HepG2 (cell line): Measurements from ENCODE around the gene CHST14. TPM values are rescaled to one million over a fixed set of nuclear protein-coding genes. Genes with fewer than 3 reads are reported as not detected.

Experiments used
- ATAC-seq: fragments of 200-7000 bp; cut with Tn5 transposase; 3 replicates; pipeline ENCODE4 v1.9.1; 2020; ENCODE audit warnings: mild to moderate bottlenecking, moderate library complexity
- BruUV-seq: library from RNA; stranded (reverse); fragments of 400-500 nt; replicated peaks from 2 replicates; lab custom pipeline; 2021; lab: Mats Ljungman, UMichigan
- CTCF ChIA-PET: fragments of 300-600 bp; formaldehyde crosslinking; extraction: SDS; loops from one replicate; lab custom pipeline; 2021; ENCODE audit warnings: low total read pairs, inconsistent platforms, low intra/inter-chr PET ratio; lab: Yijun Ruan, JAX
- POLR2A ChIA-PET: fragments of 350-600 bp; sonication (Branson Sonifier 250); formaldehyde crosslinking; loops from one replicate; lab custom pipeline; 2020; ENCODE audit warnings: antibody characterized with exemption, inconsistent platforms; lab: Yijun Ruan, JAX
- DNase-seq: peaks from one replicate; pipeline ENCODE4 v3.0.0-alpha.2; 2015; ENCODE audit warnings: low spot score
- FAIRE-seq: peaks from 3 replicates; lab custom pipeline; 2011; peaks lifted over from hg19 to GRCh38; lab: Jason Lieb, UNC
- H2AFZ ChIP-seq: one replicate; pipeline ENCODE4 v1.6.1; 2011; ENCODE audit warnings: low read length, inconsistent platforms
- H3K27ac ChIP-seq: fragments of 300-600 bp; 3 replicates; pipeline ENCODE4 v1.8.0; 2011; ENCODE audit warnings: mixed run types, mild to moderate bottlenecking, mixed read lengths, low read length, inconsistent platforms; ENCODE audit not compliant: insufficient read depth; ENCODE audit errors: extremely low read length
- H3K27me3 ChIP-seq, 2 experiments: fragments of 200-600 bp in 1 of 2; 2 replicates in 1 of 2; 3 replicates in 1 of 2; pipeline versions ENCODE4 v1.6.0 to v1.8.0; 2011; ENCODE audit warnings: low read length in 2 of 2, mild to moderate bottlenecking in 2 of 2, moderate library complexity in 2 of 2, inconsistent platforms in 1 of 2; ENCODE audit not compliant: insufficient read depth in 2 of 2, control insufficient read depth in 1 of 2
- H3K36me3 ChIP-seq, 2 experiments: fragments of 200-600 bp in 1 of 2; replicated peaks in 1 of 2; 2 replicates in 1 of 2; 3 replicates in 1 of 2; pipeline versions ENCODE4 v1.5.1 to v1.8.0; 2011; ENCODE audit warnings: low read length in 2 of 2, inconsistent platforms in 1 of 2; ENCODE audit not compliant: insufficient read depth in 2 of 2, control insufficient read depth in 1 of 2
- H3K4me1 ChIP-seq: 2 replicates; pipeline ENCODE4 v1.5.1; 2012; ENCODE audit warnings: low read length, inconsistent platforms; ENCODE audit not compliant: insufficient read depth
- H3K4me2 ChIP-seq: 2 replicates; pipeline ENCODE4 v1.6.0; 2011; ENCODE audit warnings: low read depth, low read length, inconsistent platforms
- H3K4me3 ChIP-seq, 3 experiments: fragments of 200-600 bp in 1 of 3; sonication (generic), shearing (Covaris generic) in 1 of 3; replicated peaks in 1 of 3; 2 replicates each; pipeline ENCODE4 v1.5.1; 2011 to 2016; ENCODE audit warnings: low read length in 3 of 3, inconsistent platforms in 2 of 3, low read depth in 2 of 3, mild to moderate bottlenecking in 2 of 3, control low read depth in 1 of 3, mixed read lengths in 1 of 3; ENCODE audit not compliant: insufficient read depth in 1 of 3
- H3K79me2 ChIP-seq: one replicate; pipeline ENCODE4 v1.6.1; 2011; ENCODE audit warnings: low read length, inconsistent platforms; ENCODE audit not compliant: insufficient read depth
- H3K9ac ChIP-seq: 2 replicates; pipeline ENCODE4 v1.6.0; 2011; ENCODE audit warnings: mild to moderate bottlenecking, low read depth, low read length, inconsistent platforms; ENCODE audit not compliant: insufficient read depth
- H3K9me3 ChIP-seq: 2 replicates; pipeline ENCODE4 v1.5.1; 2012; ENCODE audit warnings: mild to moderate bottlenecking, low read length
- H4K20me1 ChIP-seq: 2 replicates; pipeline ENCODE4 v1.6.0; 2011; ENCODE audit warnings: inconsistent platforms, mild to moderate bottlenecking, low read length, moderate library complexity; ENCODE audit not compliant: insufficient read depth
- DMAP1 ChIP-seq: IDR thresholded peaks from 2 replicates; pipeline ENCODE4 v1.6.1; 2016
- DPF2 ChIP-seq: sonication (generic); formaldehyde crosslinking; IDR thresholded peaks from 2 replicates; pipeline ENCODE4 v1.4.0; 2020; ENCODE audit warnings: mild to moderate bottlenecking, low read depth, missing genetic modification reagents, borderline replicate concordance
- PCBP2 ChIP-seq: fragments of 200-400 bp; formaldehyde crosslinking; optimal IDR thresholded peaks from 2 replicates; pipeline ENCODE3; 2018; ENCODE audit warnings: low read length, low read depth; ENCODE audit not compliant: poor library complexity, severe bottlenecking
- PHF5A ChIP-seq: IDR thresholded peaks from one replicate; pipeline ENCODE4 v1.6.1; 2018; ENCODE audit warnings: low read depth, missing genetic modification reagents; ENCODE audit not compliant: unreplicated experiment
- REL ChIP-seq: sonication (generic); formaldehyde crosslinking; conservative IDR thresholded peaks from 2 replicates; pipeline ENCODE4 v1.8.0; 2022; ENCODE audit warnings: mild to moderate bottlenecking, missing genetic modification reagents, moderate library complexity
- SCMH1 ChIP-seq: sonication (generic); formaldehyde crosslinking; IDR thresholded peaks from 2 replicates; pipeline ENCODE4 v1.9.0; 2021; ENCODE audit warnings: missing genetic modification reagents, mild to moderate bottlenecking, borderline replicate concordance
- SP2 ChIP-seq: sonication (generic); formaldehyde crosslinking; IDR thresholded peaks from 2 replicates; pipeline ENCODE4 v1.5.1; 2020; ENCODE audit warnings: mild to moderate bottlenecking, missing genetic modification reagents
- WGBS: methylation state at CpG from one replicate; pipeline ENCODE4 v1.1.6; 2017; ENCODE audit warnings: low lambda C conversion rate; 5-methylcytosine and 5-hydroxymethylcytosine counted together
- in situ Hi-C: cut with HindIII; loops from 2 replicates; pipeline ENCODE4 v1.10.0; 2017; ENCODE audit warnings: low pct_unique_long_range_greater_than_20kb; ENCODE audit not compliant: extremely low pct_ligation_motif_present
- intact Hi-C: fragments of 100-400 bp; cut with micrococcal nuclease; formaldehyde crosslinking; loops from one replicate; pipeline ENCODE4 v1.10.0; 2022; ENCODE audit not compliant: unreplicated experiment
- polyA plus RNA-seq, 8 experiments: library from polyadenylated mRNA; depleted of rRNA in 3 of 8; stranded (reverse) in 7 of 8; unstranded in 1 of 8; fragments of >200 nt; fragmentation: Illumina TruSeq in 4 of 8; extraction: Trizol in 4 of 8; gene quantifications; 2 replicates each; pipeline versions ENCODE4 v1.2.1 to v1.2.3, GENCODE V29; 2011 to 2016; ENCODE audit warnings: low read depth in 4 of 8, missing spikeins in 1 of 8, mixed read lengths in 1 of 8; ENCODE audit not compliant: insufficient read depth in 1 of 8
- total RNA-seq, 5 experiments: library from RNA; depleted of rRNA; stranded (reverse); fragments of >200 nt; fragmentation: Illumina TruSeq; extraction: Trizol; gene quantifications; 2 replicates each; pipeline ENCODE4 v1.2.3, GENCODE V29; 2016; ENCODE audit warnings: low read depth in 1 of 5
- TF ChIP-seq, protein P1 (sequence below): sonication (generic); formaldehyde crosslinking; IDR thresholded peaks from 2 replicates; pipeline ENCODE4 v1.5.0; 2020; ENCODE audit warnings: mild to moderate bottlenecking, low read depth, missing genetic modification reagents, borderline replicate concordance
- TF ChIP-seq, protein P2 (sequence below): sonication (generic); formaldehyde crosslinking; IDR thresholded peaks from 2 replicates; pipeline ENCODE4 v1.4.0; 2020; ENCODE audit warnings: missing genetic modification reagents
- TF ChIP-seq, protein P3 (sequence below): sonication (generic); formaldehyde crosslinking; IDR thresholded peaks from 2 replicates; pipeline ENCODE4 v1.4.0; 2020; ENCODE audit warnings: missing genetic modification reagents
- TF ChIP-seq, protein P4 (sequence below): sonication (generic); formaldehyde crosslinking; conservative IDR thresholded peaks from 2 replicates; pipeline ENCODE4 v1.8.0; 2022; ENCODE audit warnings: low read depth, missing genetic modification reagents

Gene CHST14
- total and polyA plus RNA-seq, 2 of the 13 experiments (the other 11 are each of a cell fraction or from before 2014, with no cell fraction given), result 8.9 to 12.4 TPM

DNA sequence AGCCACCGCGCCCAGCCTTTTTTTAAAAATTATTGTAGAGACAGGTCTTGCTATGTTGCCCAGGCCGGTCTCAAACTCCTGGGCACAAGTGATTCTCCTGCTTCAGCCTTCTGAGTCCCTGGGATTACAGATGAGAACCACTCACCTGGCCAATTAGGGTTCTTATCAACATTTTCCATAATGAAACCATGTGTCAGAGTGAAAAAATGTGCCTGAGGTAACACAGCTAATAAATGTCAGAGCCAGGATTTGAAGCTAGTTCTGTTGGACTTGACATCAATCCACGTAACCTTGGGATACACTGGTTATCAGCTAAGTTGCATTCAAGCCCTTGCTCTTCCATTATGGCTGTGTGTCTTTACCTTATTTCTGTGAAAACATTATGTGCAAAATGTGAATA, 29.1 kb downstream of the CHST14 start:
- intact Hi-C loops, result no loop called here
- no peaks in the 10 kb centered on the region for H3K4me1 ChIP-seq
- no peaks in the 10 kb centered on the region for H4K20me1 ChIP-seq
- BruUV-seq, result no TSS peak
- no peaks in the 10 kb centered on the region for H3K36me3 ChIP-seq
- DNase-seq, result no peak
- POLR2A ChIA-PET, result no interaction called here
- H3K4me2 ChIP-seq, result no peak overlapping the region
- no peak for FAIRE-seq
- H3K4me3 ChIP-seq, result no peak overlapping the region
- ATAC-seq, result no peak
- no peaks in the 10 kb centered on the region for H3K9me3 ChIP-seq
- CTCF ChIA-PET, result no interaction called here
- no peak overlapping the region for H3K27ac ChIP-seq
- H3K79me2 ChIP-seq, result no peaks in the 10 kb centered on the region
- TF ChIP-seq, protein P1, sequence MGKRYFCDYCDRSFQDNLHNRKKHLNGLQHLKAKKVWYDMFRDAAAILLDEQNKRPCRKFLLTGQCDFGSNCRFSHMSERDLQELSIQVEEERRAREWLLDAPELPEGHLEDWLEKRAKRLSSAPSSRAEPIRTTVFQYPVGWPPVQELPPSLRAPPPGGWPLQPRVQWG (CRISPR knock-in tag), result no peak
- TF ChIP-seq, protein P2, sequence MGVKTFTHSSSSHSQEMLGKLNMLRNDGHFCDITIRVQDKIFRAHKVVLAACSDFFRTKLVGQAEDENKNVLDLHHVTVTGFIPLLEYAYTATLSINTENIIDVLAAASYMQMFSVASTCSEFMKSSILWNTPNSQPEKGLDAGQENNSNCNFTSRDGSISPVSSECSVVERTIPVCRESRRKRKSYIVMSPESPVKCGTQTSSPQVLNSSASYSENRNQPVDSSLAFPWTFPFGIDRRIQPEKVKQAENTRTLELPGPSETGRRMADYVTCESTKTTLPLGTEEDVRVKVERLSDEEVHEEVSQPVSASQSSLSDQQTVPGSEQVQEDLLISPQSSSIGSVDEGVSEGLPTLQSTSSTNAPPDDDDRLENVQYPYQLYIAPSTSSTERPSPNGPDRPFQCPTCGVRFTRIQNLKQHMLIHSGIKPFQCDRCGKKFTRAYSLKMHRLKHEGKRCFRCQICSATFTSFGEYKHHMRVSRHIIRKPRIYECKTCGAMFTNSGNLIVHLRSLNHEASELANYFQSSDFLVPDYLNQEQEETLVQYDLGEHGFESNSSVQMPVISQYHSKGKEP (CRISPR knock-in tag), result no peak
- TF ChIP-seq REL (CRISPR knock-in tag) (no peak), DPF2 (no peak), SP2 (CRISPR knock-in tag) (no peak), PHF5A (CRISPR knock-in tag) (no peak), DMAP1 (CRISPR knock-in tag) (no peak), PCBP2 (no peak), SCMH1 (CRISPR knock-in tag) (no peak)
- TF ChIP-seq, protein P3, sequence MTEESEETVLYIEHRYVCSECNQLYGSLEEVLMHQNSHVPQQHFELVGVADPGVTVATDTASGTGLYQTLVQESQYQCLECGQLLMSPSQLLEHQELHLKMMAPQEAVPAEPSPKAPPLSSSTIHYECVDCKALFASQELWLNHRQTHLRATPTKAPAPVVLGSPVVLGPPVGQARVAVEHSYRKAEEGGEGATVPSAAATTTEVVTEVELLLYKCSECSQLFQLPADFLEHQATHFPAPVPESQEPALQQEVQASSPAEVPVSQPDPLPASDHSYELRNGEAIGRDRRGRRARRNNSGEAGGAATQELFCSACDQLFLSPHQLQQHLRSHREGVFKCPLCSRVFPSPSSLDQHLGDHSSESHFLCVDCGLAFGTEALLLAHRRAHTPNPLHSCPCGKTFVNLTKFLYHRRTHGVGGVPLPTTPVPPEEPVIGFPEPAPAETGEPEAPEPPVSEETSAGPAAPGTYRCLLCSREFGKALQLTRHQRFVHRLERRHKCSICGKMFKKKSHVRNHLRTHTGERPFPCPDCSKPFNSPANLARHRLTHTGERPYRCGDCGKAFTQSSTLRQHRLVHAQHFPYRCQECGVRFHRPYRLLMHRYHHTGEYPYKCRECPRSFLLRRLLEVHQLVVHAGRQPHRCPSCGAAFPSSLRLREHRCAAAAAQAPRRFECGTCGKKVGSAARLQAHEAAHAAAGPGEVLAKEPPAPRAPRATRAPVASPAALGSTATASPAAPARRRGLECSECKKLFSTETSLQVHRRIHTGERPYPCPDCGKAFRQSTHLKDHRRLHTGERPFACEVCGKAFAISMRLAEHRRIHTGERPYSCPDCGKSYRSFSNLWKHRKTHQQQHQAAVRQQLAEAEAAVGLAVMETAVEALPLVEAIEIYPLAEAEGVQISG, result no peak
- TF ChIP-seq, protein P4, sequence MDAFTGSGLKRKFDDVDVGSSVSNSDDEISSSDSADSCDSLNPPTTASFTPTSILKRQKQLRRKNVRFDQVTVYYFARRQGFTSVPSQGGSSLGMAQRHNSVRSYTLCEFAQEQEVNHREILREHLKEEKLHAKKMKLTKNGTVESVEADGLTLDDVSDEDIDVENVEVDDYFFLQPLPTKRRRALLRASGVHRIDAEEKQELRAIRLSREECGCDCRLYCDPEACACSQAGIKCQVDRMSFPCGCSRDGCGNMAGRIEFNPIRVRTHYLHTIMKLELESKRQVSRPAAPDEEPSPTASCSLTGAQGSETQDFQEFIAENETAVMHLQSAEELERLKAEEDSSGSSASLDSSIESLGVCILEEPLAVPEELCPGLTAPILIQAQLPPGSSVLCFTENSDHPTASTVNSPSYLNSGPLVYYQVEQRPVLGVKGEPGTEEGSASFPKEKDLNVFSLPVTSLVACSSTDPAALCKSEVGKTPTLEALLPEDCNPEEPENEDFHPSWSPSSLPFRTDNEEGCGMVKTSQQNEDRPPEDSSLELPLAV (CRISPR knock-in tag), result no peak
- no peak overlapping the region for H2AFZ ChIP-seq
- H3K9ac ChIP-seq, result no peak overlapping the region
- 50% methylated on average over 4 of the region's 4 CpGs for WGBS
- in situ Hi-C loops, result no loop called here
- H3K27me3 ChIP-seq, result peaks cover 5 to 11% of the 10 kb centered on the region in 2 experiments; a peak in 2 of 5 replicates
